ENCODE results near the gene EPN2.
A peak's percentile ranks its signal among the peaks of the same experiment; 100 is the strongest.

The EPN2 gene

GRCh38 chr17:19382531-19383444, 145.6 kb downstream of the EPN2 start:
- TF ChIP-seq, protein P1, sequence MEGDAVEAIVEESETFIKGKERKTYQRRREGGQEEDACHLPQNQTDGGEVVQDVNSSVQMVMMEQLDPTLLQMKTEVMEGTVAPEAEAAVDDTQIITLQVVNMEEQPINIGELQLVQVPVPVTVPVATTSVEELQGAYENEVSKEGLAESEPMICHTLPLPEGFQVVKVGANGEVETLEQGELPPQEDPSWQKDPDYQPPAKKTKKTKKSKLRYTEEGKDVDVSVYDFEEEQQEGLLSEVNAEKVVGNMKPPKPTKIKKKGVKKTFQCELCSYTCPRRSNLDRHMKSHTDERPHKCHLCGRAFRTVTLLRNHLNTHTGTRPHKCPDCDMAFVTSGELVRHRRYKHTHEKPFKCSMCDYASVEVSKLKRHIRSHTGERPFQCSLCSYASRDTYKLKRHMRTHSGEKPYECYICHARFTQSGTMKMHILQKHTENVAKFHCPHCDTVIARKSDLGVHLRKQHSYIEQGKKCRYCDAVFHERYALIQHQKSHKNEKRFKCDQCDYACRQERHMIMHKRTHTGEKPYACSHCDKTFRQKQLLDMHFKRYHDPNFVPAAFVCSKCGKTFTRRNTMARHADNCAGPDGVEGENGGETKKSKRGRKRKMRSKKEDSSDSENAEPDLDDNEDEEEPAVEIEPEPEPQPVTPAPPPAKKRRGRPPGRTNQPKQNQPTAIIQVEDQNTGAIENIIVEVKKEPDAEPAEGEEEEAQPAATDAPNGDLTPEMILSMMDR (conservative IDR thresholded peaks at IDR 0.05; ENCODE audit: control insufficient read depth, insufficient read depth, low read depth, low read length): no peak
- no peak for DNase-seq (ENCODE audit: low read depth)
- H3K4me3 ChIP-seq (ENCODE audit: control insufficient read depth, low read depth, low read length): no peak overlapping the region

- TF ChIP-seq, protein P1 (conservative IDR thresholded peaks at IDR 0.05; ENCODE audit: control insufficient read depth, insufficient read depth, low read depth, low read length): no peak
- no peak overlapping the region for H3K4me3 ChIP-seq (ENCODE audit: control insufficient read depth, low read depth, low read length)
- peak; percentile 49 for DNase-seq (ENCODE audit: low read depth)
Observed at GRCh38 chr17:19383681-19384470, 146.7 kb downstream of the EPN2 start.

DNA sequence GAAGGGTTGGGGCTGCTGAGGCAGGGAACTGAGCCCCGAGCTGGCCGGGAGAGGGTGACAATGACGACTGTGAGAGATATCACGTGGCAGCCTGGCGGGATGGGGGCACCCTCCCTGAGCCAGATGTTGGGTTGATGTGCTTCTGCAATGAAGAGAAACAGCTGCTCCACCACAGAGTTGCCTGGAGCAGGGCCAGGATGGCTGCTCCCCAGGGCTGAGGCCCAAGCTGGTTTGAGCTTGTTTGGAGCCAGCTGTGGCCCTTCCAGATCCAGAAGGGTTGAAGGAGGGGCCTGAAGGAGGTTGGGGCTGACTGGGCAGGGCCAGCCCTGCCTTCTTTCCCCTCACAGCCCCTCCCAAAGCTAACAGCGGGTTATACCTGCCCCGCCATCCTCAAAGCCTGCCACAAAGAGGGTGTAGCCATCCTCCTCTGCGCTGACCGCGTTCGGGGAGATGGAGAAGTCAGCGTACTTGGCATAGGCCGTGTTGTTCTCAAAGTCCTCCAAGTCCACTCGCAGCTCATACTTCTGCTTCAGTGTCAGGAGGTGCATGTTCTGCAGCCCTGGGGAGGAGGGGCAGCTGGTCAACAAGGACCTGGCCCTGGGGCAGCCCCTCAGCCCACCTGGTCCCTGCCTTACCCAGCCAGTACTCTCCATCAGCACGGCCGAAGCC, 147.7 kb downstream of the EPN2 start:
- TF ChIP-seq, protein P1 (conservative IDR thresholded peaks at IDR 0.05; ENCODE audit: control insufficient read depth, insufficient read depth, low read depth, low read length): no peak
- H3K4me3 ChIP-seq (ENCODE audit: control insufficient read depth, low read depth, low read length): no peak overlapping the region
- DNase-seq (ENCODE audit: low read depth): peak; percentile 97

DNA sequence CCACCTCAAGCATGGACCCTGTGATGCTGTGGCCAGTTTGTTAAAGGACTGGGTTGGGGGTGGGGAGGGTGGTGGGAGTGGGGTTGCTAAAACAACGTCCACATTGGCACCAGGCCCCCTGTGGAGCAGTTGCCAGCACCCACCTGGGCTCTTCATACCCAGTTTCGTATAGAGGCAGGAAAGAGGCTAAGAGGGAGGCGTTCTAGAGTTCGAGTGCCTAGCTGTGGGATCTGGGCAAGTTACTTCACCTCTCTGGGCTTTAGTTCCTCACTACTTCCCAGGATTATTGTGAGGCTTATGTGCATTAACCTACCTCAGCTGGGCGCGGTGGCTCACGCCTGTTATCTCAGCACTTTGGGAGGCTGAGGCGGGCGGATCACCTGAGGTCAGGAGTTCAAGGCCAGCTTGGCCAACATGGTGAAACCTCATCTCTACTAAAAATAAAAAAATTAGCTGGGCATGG, 148.4 kb downstream of the EPN2 start:
- no peak for DNase-seq (ENCODE audit: low read depth)
- TF ChIP-seq, protein P1 (conservative IDR thresholded peaks at IDR 0.05; ENCODE audit: control insufficient read depth, insufficient read depth, low read depth, low read length): no peak
- H3K4me3 ChIP-seq (ENCODE audit: control insufficient read depth, low read depth, low read length): no peak overlapping the region
